Gastroesophageal sphincter (tissue), 4 donors: Measurements from ENCODE around the gene FERMT3. TPM values are rescaled to one million over a fixed set of nuclear protein-coding genes. Genes with fewer than 3 reads are reported as not detected.
A peak's percentile ranks its signal among the peaks of the same experiment; 100 is the strongest.

Experiments used
- ATAC-seq: fragments of 150-250 bp; one replicate; pipeline ENCODE4 v1.9.1; 2016; ENCODE audit warnings: mild to moderate bottlenecking, moderate library complexity
- H3K27ac ChIP-seq, 4 donors: fragments of 200-600 bp; sonication (generic) in 3 of 4; 1 replicate in 3 of 4; 2 replicates in 1 of 4; pipeline ENCODE4 v1.5.1; 2016 to 2019
- H3K27me3 ChIP-seq: fragments of 200-600 bp; sonication (generic); one replicate; pipeline ENCODE4 v1.5.1; 2019
- H3K36me3 ChIP-seq, 2 donors: fragments of 200-600 bp; sonication (generic); one replicate each; pipeline ENCODE4 v1.5.1; 2019; ENCODE audit warnings: control low read depth in 1 of 2
- H3K4me1 ChIP-seq, 3 donors: fragments of 200-600 bp; sonication (generic); 1 replicate in 2 of 3; 2 replicates in 1 of 3; pipeline ENCODE4 v1.5.1; 2016 to 2019; ENCODE audit warnings: control low read depth in 2 of 3
- H3K4me3 ChIP-seq, 2 donors: fragments of 200-600 bp; sonication (generic); one replicate each; pipeline ENCODE4 v1.5.1; 2019; ENCODE audit warnings: mild to moderate bottlenecking in 1 of 2, moderate library complexity in 1 of 2
- H3K9me3 ChIP-seq, 3 donors: fragments of 200-600 bp; sonication (generic); one replicate each; pipeline ENCODE4 v1.5.1; 2017 to 2019; ENCODE audit warnings: control low read depth in 2 of 3
- EP300 ChIP-seq: sonication (generic); formaldehyde crosslinking; IDR thresholded peaks from one replicate; pipeline ENCODE4 v1.6.1; 2017; ENCODE audit warnings: antibody characterized with exemption, mild to moderate bottlenecking
- POLR2A ChIP-seq, 2 donors: fragments of 450-650 bp; IDR thresholded peaks; one replicate each; pipeline ENCODE4 v1.6.1; 2017; ENCODE audit warnings: antibody characterized with exemption in 2 of 2, mild to moderate bottlenecking in 2 of 2, moderate library complexity in 1 of 2
- POLR2AphosphoS5 ChIP-seq: sonication (generic); formaldehyde crosslinking; IDR thresholded peaks from one replicate; pipeline ENCODE4 v1.6.1; 2017; ENCODE audit warnings: antibody characterized with exemption
- WGBS, 2 donors: methylation state at CpG; one replicate each; pipeline ENCODE4 v1.1.5; 2018; ENCODE audit warnings: low coverage in 1 of 2; 5-methylcytosine and 5-hydroxymethylcytosine counted together
- total RNA-seq, 4 donors: library from RNA; depleted of rRNA; stranded (reverse); fragments of >200 nt; gene quantifications; one replicate each; pipeline ENCODE4 v1.1.0, GENCODE V29; 2016
- TF ChIP-seq, protein P1 (sequence below), 4 experiments: fragments of 200-600 bp in 2 of 4; fragments of 450-650 bp in 2 of 4; sonication (generic) in 1 of 4; IDR thresholded peaks; one replicate each; pipeline ENCODE4 v1.5.1; 2017 to 2019; ENCODE audit warnings: antibody characterized with exemption in 4 of 4, mild to moderate bottlenecking in 2 of 4, moderate library complexity in 2 of 4

FERMT3 gene
- total RNA-seq, 4 donors from 2014 or later: 14.5 to 28.5 (median 17.0) TPM

DNA sequence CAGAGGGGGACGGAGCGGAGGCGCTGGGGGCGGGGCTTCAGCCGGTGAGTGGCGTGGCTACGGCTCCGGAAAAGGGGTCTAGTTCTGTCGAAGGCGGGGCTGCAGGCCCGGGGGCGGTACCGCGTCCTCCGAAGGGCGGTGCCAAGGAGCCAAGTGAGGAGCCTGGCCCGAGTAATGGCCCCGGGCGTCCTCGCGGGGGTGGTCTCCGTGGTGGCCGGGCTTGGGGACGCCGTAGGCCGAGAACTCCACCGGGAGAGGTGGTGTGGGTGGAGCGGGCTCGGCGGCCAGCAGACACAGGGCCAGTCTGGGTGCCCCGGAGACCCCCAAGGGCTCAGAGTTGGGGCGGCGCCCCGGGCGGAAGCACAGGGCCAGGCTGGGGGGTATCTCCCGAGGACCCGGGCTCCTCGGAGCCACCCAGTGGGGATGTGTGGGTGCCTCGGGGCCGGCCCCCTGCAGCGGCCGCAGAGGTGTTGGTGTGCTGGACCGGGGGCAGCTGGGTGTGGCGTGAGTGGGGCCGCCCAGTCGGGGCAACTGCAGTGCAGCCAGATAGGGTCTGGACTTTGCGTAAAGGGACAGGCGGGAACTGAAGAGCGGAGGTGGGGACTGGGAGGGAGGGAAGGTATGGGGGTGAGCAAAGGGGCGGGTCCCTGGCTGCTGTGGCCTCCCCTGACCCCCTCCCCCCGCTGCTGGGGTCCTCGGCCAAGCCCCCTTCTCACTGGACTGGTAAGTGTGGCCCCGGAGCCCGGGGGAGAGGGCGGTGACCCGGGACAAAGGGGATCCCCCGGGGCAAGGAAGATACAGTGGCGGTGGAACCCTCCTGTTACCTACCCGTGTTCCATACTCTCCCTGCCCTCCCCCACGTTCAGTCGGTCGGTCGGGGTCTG is 35.2 kb downstream of the FERMT3 start:
- H3K27ac ChIP-seq: peak overlapping the region; percentile 72 to 100 (median 97)
- H3K9me3 ChIP-seq: no peaks in the 10 kb centered on the region
- TF ChIP-seq POLR2AphosphoS5 (peak; percentile 45), EP300 (no peak), POLR2A (IDR thresholded peaks at IDR 0.05) (peak; percentile 35 to 49)
- TF ChIP-seq, protein P1, sequence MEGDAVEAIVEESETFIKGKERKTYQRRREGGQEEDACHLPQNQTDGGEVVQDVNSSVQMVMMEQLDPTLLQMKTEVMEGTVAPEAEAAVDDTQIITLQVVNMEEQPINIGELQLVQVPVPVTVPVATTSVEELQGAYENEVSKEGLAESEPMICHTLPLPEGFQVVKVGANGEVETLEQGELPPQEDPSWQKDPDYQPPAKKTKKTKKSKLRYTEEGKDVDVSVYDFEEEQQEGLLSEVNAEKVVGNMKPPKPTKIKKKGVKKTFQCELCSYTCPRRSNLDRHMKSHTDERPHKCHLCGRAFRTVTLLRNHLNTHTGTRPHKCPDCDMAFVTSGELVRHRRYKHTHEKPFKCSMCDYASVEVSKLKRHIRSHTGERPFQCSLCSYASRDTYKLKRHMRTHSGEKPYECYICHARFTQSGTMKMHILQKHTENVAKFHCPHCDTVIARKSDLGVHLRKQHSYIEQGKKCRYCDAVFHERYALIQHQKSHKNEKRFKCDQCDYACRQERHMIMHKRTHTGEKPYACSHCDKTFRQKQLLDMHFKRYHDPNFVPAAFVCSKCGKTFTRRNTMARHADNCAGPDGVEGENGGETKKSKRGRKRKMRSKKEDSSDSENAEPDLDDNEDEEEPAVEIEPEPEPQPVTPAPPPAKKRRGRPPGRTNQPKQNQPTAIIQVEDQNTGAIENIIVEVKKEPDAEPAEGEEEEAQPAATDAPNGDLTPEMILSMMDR (IDR thresholded peaks at IDR 0.05): peak in 2 of 4 experiments; percentile 8 to 25
- H3K4me1 ChIP-seq: peaks cover 0 to 56% (median 39%) of the 10 kb centered on the region in 3 donors
- 0% methylated on average over 3 to 4 of the region's 63 CpGs for WGBS, 2 donors
- no peaks in the 10 kb centered on the region for H3K27me3 ChIP-seq
- peak; percentile 1 for ATAC-seq
- H3K4me3 ChIP-seq: peak overlapping the region; percentile 76 to 95
- peaks cover 0 to 44% of the 10 kb centered on the region in 2 donors for H3K36me3 ChIP-seq

DNA sequence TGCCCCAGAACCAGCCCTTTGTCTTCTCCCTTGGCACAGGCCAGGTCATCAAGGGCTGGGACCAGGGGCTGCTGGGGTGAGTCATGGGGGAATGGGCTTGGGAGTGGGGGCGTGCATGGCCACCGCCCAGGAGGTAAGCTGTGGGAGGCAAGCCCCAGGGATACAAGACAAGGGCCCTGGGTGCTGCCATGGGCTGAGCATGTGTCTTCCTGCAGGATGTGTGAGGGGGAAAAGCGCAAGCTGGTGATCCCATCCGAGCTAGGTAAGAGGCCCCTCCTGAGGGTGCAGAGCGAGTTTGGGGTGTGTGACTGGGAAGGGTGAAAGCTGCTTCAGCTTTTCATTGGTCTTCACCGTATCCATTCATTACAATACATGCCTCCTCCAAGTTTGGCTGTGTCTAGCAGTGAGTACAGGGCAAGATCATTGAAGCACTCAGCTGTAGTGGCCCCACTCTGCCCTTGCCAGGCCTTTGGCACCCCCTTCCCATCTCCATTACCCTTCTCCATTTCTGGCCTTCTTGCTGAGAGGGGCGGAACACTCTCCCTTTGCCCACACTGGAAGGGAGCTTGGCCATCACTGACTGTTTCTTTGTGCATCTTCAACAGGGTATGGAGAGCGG is 36.8 kb downstream of the FERMT3 start:
- H3K4me3 ChIP-seq: no peak overlapping the region
- 71 to 92% methylated on average over 2 to 5 of the region's 8 CpGs for WGBS, 2 donors
- H3K27ac ChIP-seq: peak overlapping the region in 3 of 4 donors; percentile 95 to 100 (median 99)
- H3K36me3 ChIP-seq: peaks cover 0 to 28% of the 10 kb centered on the region in 2 donors
- no peak for ATAC-seq
- H3K4me1 ChIP-seq: peaks cover 0 to 59% (median 45%) of the 10 kb centered on the region in 3 donors
- TF ChIP-seq POLR2AphosphoS5: no peak
- TF ChIP-seq EP300: no peak
- TF ChIP-seq POLR2A (IDR thresholded peaks at IDR 0.05): no peak
- TF ChIP-seq, protein P1 (IDR thresholded peaks at IDR 0.05): no peak
- no peaks in the 10 kb centered on the region for H3K9me3 ChIP-seq
- H3K27me3 ChIP-seq: no peaks in the 10 kb centered on the region

DNA sequence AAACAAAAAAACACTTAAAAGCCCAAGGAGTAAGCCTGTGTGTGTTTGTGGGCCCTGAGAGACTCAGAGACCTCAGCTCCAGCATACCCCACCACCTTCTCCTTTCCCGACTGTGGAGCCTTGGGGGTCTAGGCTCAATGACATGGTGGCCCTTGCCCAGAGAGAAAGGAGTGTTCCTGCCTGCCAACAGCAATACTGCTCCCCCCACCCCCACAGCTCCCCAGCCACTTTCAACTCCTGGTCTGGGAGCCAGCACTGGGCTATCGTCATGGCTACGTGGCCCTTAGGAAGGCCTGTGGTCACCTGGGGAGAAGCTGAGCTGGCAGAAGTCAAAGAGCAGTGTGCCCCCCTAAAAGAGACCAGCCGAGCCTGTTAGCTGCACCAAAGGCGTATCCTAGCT is 37.6 kb downstream of the FERMT3 start:
- 56% methylated on average over 2 of the region's 5 CpGs; no CpG with 5 or more reads in 1 of the 2 donors for WGBS, 2 donors
- Histone ChIP-seq H3K36me3 (peaks cover 0 to 21% of the 10 kb centered on the region in 2 donors), H3K9me3 (no peaks in the 10 kb centered on the region), H3K4me1 (peaks cover 0 to 59% (median 45%) of the 10 kb centered on the region in 3 donors), H3K27me3 (no peaks in the 10 kb centered on the region), H3K27ac (peak overlapping the region in 2 of 4 donors; percentile 29 to 88), H3K4me3 (no peak overlapping the region)
- ATAC-seq: no peak
- no peak for TF ChIP-seq EP300
- TF ChIP-seq POLR2AphosphoS5: no peak
- TF ChIP-seq, protein P1 (IDR thresholded peaks at IDR 0.05): no peak
- TF ChIP-seq POLR2A (IDR thresholded peaks at IDR 0.05): no peak

DNA sequence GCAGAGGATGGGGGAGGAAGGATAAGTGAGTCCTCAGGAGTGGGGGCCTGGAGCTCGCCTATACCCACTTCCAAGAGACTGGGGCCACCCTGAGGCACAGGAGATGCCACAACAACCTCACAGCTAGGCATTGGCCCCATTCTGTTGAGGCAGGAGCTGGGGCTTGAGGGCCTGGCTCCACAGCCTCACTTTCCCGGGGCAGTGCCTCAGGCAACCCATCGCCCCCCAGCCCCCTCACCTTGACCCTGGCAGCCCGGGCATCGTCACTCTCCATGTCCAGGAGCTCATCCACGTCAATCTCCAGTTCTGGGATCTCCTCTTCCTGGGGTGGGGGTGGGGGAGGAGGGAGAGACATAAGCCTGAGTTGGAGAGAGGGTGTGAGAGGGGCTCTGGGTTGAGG is 38.4 kb downstream of the FERMT3 start:
- Histone ChIP-seq H3K9me3 (no peaks in the 10 kb centered on the region), H3K36me3 (peaks cover 0 to 15% of the 10 kb centered on the region in 2 donors), H3K27me3 (no peaks in the 10 kb centered on the region), H3K27ac (peak overlapping the region in 3 of 4 donors; percentile 87 to 92 (median 88)), H3K4me1 (peaks cover 0 to 53% (median 42%) of the 10 kb centered on the region in 3 donors), H3K4me3 (peak overlapping the region in 1 of 2 donors; percentile 69)
- TF ChIP-seq, protein P1 (IDR thresholded peaks at IDR 0.05): no peak
- TF ChIP-seq POLR2A (IDR thresholded peaks at IDR 0.05): no peak
- no peak for TF ChIP-seq EP300
- TF ChIP-seq POLR2AphosphoS5: no peak
- ATAC-seq: no peak
- WGBS, 2 donors: 40% methylated on average over 1 of the region's 6 CpGs; no CpG with 5 or more reads in 1 of the 2 donors
